PC-3 (cell line): ENCODE measurements around the gene SLC6A7. TPM values are rescaled to one million over a fixed set of nuclear protein-coding genes. Genes with fewer than 3 reads are reported as not detected.

Experiments used
- ATAC-seq: fragments of 200-7000 bp; cut with Tn5 transposase; 2 replicates; pipeline ENCODE4 v1.9.1; 2020; ENCODE audit warnings: mild to moderate bottlenecking, moderate library complexity
- Bru-seq: library from RNA; stranded (reverse); fragments of 400-500 nt; gene quantifications from one replicate; lab custom pipeline; 2021; lab: Mats Ljungman, UMichigan
- BruChase-seq, 2 experiments: library from RNA; stranded (reverse); fragments of 400-500 nt; gene quantifications; one replicate each; lab custom pipeline; 2021; lab: Mats Ljungman, UMichigan
- BruUV-seq: library from RNA; stranded (reverse); fragments of 400-500 nt; replicated peaks from 2 replicates; lab custom pipeline; 2021; lab: Mats Ljungman, UMichigan
- CTCF ChIA-PET: fragments of 300-600 bp; sonication (Branson Sonifier 250); formaldehyde crosslinking; loops from one replicate; lab custom pipeline; 2022; ENCODE audit warnings: antibody characterized with exemption; lab: Charles Lee
- POLR2A ChIA-PET: fragments of 300-600 bp; sonication (Branson Sonifier 250); formaldehyde crosslinking; loops from one replicate; lab custom pipeline; 2022; ENCODE audit warnings: antibody characterized with exemption; ENCODE audit not compliant: unreplicated experiment; lab: Charles Lee
- DNase-seq: peaks from one replicate; pipeline ENCODE4 v3.0.0-alpha.2; 2015
- H2AFZ ChIP-seq: fragments of 300-600 bp; sonication (generic); 2 replicates; pipeline ENCODE4 v1.6.0; 2016; ENCODE audit warnings: antibody characterized with exemption, low read length
- H3F3A ChIP-seq: fragments of 300-600 bp; sonication (generic); one replicate; pipeline ENCODE4 v1.6.0; 2017; ENCODE audit warnings: antibody characterized with exemption, low read length, control low read depth, mild to moderate bottlenecking; ENCODE audit not compliant: unreplicated experiment
- H3K27ac ChIP-seq: fragments of 300-600 bp; sonication (generic); 2 replicates; pipeline ENCODE4 v1.5.1; 2016; ENCODE audit warnings: mild to moderate bottlenecking, low read length
- H3K27me3 ChIP-seq: fragments of 300-600 bp; sonication (generic); 2 replicates; pipeline ENCODE4 v1.6.1; 2016; ENCODE audit warnings: low read length, mixed read lengths
- H3K36me3 ChIP-seq: fragments of 300-600 bp; sonication (generic); 2 replicates; pipeline ENCODE4 v1.6.1; 2016; ENCODE audit warnings: low read depth, mixed run types, low read length, mixed read lengths
- H3K4me1 ChIP-seq: fragments of 300-600 bp; sonication (generic); 2 replicates; pipeline ENCODE4 v1.5.1; 2016; ENCODE audit warnings: low read length; ENCODE audit not compliant: insufficient read depth
- H3K4me2 ChIP-seq: fragments of 300-600 bp; sonication (generic); 2 replicates; pipeline ENCODE4 v1.6.0; 2016; ENCODE audit warnings: low read length
- H3K4me3 ChIP-seq: fragments of 300-600 bp; sonication (generic); 2 replicates; pipeline ENCODE4 v1.5.1; 2016; ENCODE audit warnings: mild to moderate bottlenecking, low read length, mixed read lengths
- H3K79me2 ChIP-seq: fragments of 300-600 bp; sonication (generic); 2 replicates; pipeline ENCODE4 v1.6.1; 2017; ENCODE audit warnings: low read length, mixed read lengths
- H3K9ac ChIP-seq: fragments of 300-600 bp; sonication (generic); 2 replicates; pipeline ENCODE4 v1.6.0; 2016; ENCODE audit warnings: mild to moderate bottlenecking, low read length
- H3K9me2 ChIP-seq: fragments of 300-600 bp; sonication (generic); replicated peaks from 2 replicates; pipeline ENCODE4 v1.6.1; 2016; ENCODE audit warnings: mixed run types, low read length, mixed read lengths
- H3K9me3 ChIP-seq: fragments of 300-600 bp; sonication (generic); 2 replicates; pipeline ENCODE4 v1.6.1; 2016; ENCODE audit warnings: low read length, mixed read lengths
- H4K20me1 ChIP-seq: fragments of 300-600 bp; sonication (generic); 2 replicates; pipeline ENCODE4 v1.6.1; 2016; ENCODE audit warnings: low read length, mixed read lengths
- EZH2 ChIP-seq: fragments of 300-600 bp; sonication (generic); IDR thresholded peaks from one replicate; pipeline ENCODE4 v1.6.1; 2017; ENCODE audit warnings: antibody characterized with exemption, mild to moderate bottlenecking, low read length; ENCODE audit not compliant: unreplicated experiment
- EZH2phosphoT487 ChIP-seq: fragments of 300-600 bp; sonication (generic); IDR thresholded peaks from 2 replicates; pipeline ENCODE4 v1.6.1; 2018; ENCODE audit warnings: mild to moderate bottlenecking, antibody characterized with exemption, low read length, borderline replicate concordance
- intact Hi-C: fragments of 100-400 bp; cut with micrococcal nuclease; formaldehyde crosslinking; loops from 2 replicates; pipeline ENCODE4 v1.9.0; 2023
- long read RNA-seq: library from polyadenylated mRNA; unstranded; transcript quantifications from one replicate; pipeline ENCODE4 v2.0.0, GENCODE V29; 2021; ENCODE audit not compliant: unreplicated experiment
- total RNA-seq: library from RNA; depleted of rRNA; stranded (reverse); fragments of >200 nt; gene quantifications from 2 replicates; pipeline ENCODE4 v1.2.3, GENCODE V29; 2014; rRNA removed
- TF ChIP-seq, protein P1 (sequence below): fragments of 300-600 bp; sonication (generic); conservative IDR thresholded peaks from 2 replicates; pipeline ENCODE4 v1.5.1; 2017; ENCODE audit warnings: antibody characterized with exemption, low read depth, mild to moderate bottlenecking, low read length

SLC6A7 gene
- 0.29 and 0.35 TPM in 2 replicates for total RNA-seq
- Bru-seq, nascent RNA: not detected
- percentile 5 among the genes with signal in this experiment for BruChase-seq, experiment 1, labeled RNA remaining after a 6-hour chase
- percentile 2 among the genes with signal in this experiment for BruChase-seq, experiment 2, labeled RNA remaining after a 2-hour chase
- long read RNA-seq: 0 reads

DNA sequence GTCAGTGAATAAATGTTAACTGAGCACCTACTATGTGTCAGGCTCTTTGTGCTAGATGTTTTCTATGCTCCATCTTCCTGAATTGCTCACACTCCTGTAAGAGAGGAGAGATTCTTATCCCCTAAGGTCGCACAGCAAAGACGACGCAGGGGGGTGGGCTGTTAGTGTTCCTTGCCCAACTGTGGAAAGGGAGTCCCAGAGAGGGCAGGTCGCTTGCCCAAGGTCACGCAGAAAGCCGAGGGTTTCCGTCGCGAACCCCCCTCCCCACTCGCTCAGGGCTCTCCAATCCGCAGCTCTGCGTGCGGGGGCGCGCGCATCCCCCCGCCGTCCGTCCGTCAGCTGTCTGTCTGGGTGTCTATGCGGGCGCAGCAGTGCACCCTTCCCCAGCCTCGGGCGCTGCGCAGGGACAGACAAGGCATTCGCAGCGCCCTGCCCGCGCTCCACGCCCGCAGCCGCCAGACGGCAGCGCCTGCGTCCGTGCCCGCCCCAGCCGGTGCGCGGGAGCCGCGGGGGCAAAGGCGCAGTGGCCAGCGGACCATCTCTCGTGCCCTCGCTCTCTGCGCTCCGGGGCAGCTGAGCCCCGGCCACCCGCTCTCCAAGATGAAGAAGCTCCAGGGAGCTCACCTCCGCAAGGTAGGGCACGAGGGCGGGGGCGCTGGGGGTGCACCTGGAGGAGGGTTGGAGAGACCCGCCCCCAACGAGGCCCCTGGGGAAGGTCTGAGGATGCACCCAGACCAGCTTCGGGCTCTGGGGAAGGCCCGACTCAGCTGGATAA lies at the start of gene SLC6A7:
Gene SLC6A7 (plus strand): TSS at position 335 of the 775 bp plus-strand sequence. CDS start 266 bp downstream, at position 601.
- intact Hi-C loops: no loop called here

DNA sequence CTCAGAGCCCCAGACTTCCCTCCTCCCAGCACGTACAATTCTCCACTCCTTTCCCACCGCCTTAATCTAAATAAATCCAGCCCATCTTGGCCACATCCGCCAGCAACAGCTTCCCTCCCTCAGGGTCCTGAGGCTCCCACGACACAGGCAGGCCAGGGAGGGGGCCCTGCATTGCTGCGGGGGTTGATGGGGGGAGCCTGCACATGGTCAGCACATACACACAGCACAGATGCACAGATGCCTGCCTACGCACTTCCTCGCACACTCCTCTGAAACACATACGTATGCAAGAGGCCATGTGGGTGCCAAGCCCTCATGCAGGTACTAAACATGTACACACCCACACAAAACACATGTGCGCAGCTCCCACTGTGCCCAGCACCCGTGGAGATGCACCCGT lies 49.0 kb upstream of the SLC6A7 start:
- Histone ChIP-seq H3K27me3 (no peaks in the 10 kb centered on the region), H4K20me1 (no peaks in the 10 kb centered on the region), H3K79me2 (no peaks in the 10 kb centered on the region), H3K9ac (no peak overlapping the region), H3K4me2 (no peak overlapping the region), H3K9me3 (no peaks in the 10 kb centered on the region), H3K27ac (no peak overlapping the region), H2AFZ (no peak overlapping the region), H3K4me3 (no peak overlapping the region), H3K9me2 (no peaks in the 10 kb centered on the region), H3K4me1 (peaks cover 9% of the 10 kb centered on the region), H3F3A (no peaks in the 10 kb centered on the region), H3K36me3 (no peaks in the 10 kb centered on the region)
- ATAC-seq (no peak), DNase-seq (no peak)
- no TSS peak for BruUV-seq
- ChIA-PET CTCF (no interaction called here), POLR2A (no interaction called here)
- TF ChIP-seq EZH2phosphoT487 (no peak), EZH2 (no peak)
- TF ChIP-seq, protein P1, sequence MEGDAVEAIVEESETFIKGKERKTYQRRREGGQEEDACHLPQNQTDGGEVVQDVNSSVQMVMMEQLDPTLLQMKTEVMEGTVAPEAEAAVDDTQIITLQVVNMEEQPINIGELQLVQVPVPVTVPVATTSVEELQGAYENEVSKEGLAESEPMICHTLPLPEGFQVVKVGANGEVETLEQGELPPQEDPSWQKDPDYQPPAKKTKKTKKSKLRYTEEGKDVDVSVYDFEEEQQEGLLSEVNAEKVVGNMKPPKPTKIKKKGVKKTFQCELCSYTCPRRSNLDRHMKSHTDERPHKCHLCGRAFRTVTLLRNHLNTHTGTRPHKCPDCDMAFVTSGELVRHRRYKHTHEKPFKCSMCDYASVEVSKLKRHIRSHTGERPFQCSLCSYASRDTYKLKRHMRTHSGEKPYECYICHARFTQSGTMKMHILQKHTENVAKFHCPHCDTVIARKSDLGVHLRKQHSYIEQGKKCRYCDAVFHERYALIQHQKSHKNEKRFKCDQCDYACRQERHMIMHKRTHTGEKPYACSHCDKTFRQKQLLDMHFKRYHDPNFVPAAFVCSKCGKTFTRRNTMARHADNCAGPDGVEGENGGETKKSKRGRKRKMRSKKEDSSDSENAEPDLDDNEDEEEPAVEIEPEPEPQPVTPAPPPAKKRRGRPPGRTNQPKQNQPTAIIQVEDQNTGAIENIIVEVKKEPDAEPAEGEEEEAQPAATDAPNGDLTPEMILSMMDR: no peak
- intact Hi-C loops: no loop called here

More for the DNA sequence above, at the start of gene SLC6A7:
- TF ChIP-seq EZH2 (no peak), EZH2phosphoT487 (no peak)
- TF ChIP-seq, protein P1: no peak
- DNase-seq: no peak
- ATAC-seq: no peak
- no peaks in the 10 kb centered on the region for H3K4me1 ChIP-seq
- H3K9me2 ChIP-seq: no peaks in the 10 kb centered on the region
- ChIA-PET POLR2A (no interaction called here), CTCF (no interaction called here)
- no peaks in the 10 kb centered on the region for H3K79me2 ChIP-seq
- no peaks in the 10 kb centered on the region for H3K9me3 ChIP-seq
- no peak within 1 kb of the TSS for H3K27ac ChIP-seq
- no peak within 1 kb of the TSS for H3K4me2 ChIP-seq
- no peaks in the 10 kb centered on the region for H3K36me3 ChIP-seq
- peaks cover 35% of the 10 kb centered on the region for H3K27me3 ChIP-seq
- BruUV-seq: no TSS peak
- no peak within 1 kb of the TSS for H3K4me3 ChIP-seq
- H3K9ac ChIP-seq: no peak within 1 kb of the TSS
- no peaks in the 10 kb centered on the region for H3F3A ChIP-seq
- H2AFZ ChIP-seq: no peak within 1 kb of the TSS
- no peaks in the 10 kb centered on the region for H4K20me1 ChIP-seq
